Measurements from ENCODE around the gene ARMC12. TPM values are rescaled to one million over a fixed set of nuclear protein-coding genes. Genes with fewer than 3 reads are reported as not detected.

Gene ARMC12
- polyA plus RNA-seq, 2 donors: 0.27 to 0.96 TPM

- 79 to 87% methylated on average over 4 of the region's 4 CpGs for WGBS, 2 donors
- no peaks in the 10 kb centered on the region for H3K36me3 ChIP-seq (ENCODE audit: control insufficient read depth in 2 of 2, insufficient read depth in 2 of 2, low read length in 1 of 2)
- H3K27me3 ChIP-seq (ENCODE audit: control insufficient read depth in 1 of 2, insufficient read depth in 2 of 2, low read length in 2 of 2): no peaks in the 10 kb centered on the region
- peaks cover 0 to 5% of the 10 kb centered on the region in 2 donors for H3K4me1 ChIP-seq (ENCODE audit: control insufficient read depth in 2 of 2, insufficient read depth in 2 of 2, low read length in 1 of 2)
- H3K27ac ChIP-seq (ENCODE audit: low read depth in 2 of 2, low read length in 1 of 2): no peak overlapping the region
- H3K4me3 ChIP-seq (ENCODE audit: low read depth in 1 of 2, low read length in 2 of 2): no peak overlapping the region
- H3K9me3 ChIP-seq (ENCODE audit: control insufficient read depth in 2 of 2, insufficient read depth in 1 of 2, low read depth in 1 of 2, low read length in 1 of 2): no peaks in the 10 kb centered on the region
These were observed 59.4 kb downstream of the ARMC12 start for GRCh38 chr6:35796236-35796635.

- no peaks in the 10 kb centered on the region for H3K27me3 ChIP-seq (ENCODE audit: control insufficient read depth in 1 of 2, insufficient read depth in 2 of 2, low read length in 2 of 2)
- no peaks in the 10 kb centered on the region for H3K9me3 ChIP-seq (ENCODE audit: control insufficient read depth in 2 of 2, insufficient read depth in 1 of 2, low read depth in 1 of 2, low read length in 1 of 2)
- no peak overlapping the region for H3K27ac ChIP-seq (ENCODE audit: low read depth in 2 of 2, low read length in 1 of 2)
- 77 to 79% methylated on average over 8 of the region's 8 CpGs for WGBS, 2 donors
- H3K4me1 ChIP-seq (ENCODE audit: control insufficient read depth in 2 of 2, insufficient read depth in 2 of 2, low read length in 1 of 2): peaks cover 0 to 5% of the 10 kb centered on the region in 2 donors
- H3K4me3 ChIP-seq (ENCODE audit: low read depth in 1 of 2, low read length in 2 of 2): no peak overlapping the region
- H3K36me3 ChIP-seq (ENCODE audit: control insufficient read depth in 2 of 2, insufficient read depth in 2 of 2, low read length in 1 of 2): no peaks in the 10 kb centered on the region
These were observed 61.1 kb downstream of the ARMC12 start for GRCh38 chr6:35797837-35798526.

Other genes starting within 250 kb of the ARMC12 start
- gene TEAD3, start 240.0 kb upstream of the ARMC12 start, polyA plus RNA-seq: 10 to 100 TPM; 28.6 to 29.1 TPM
- gene TULP1, start 224.1 kb upstream of the ARMC12 start, polyA plus RNA-seq: under 1 TPM; 0.08 TPM
- gene FKBP5, start 48.1 kb upstream of the ARMC12 start, polyA plus RNA-seq: 10 to 100 TPM; 32.8 to 45.9 TPM
- gene CLPSL2, start 39.6 kb downstream of the ARMC12 start, polyA plus RNA-seq: not detected
- not detected for gene CLPSL1, start 44.0 kb downstream of the ARMC12 start, polyA plus RNA-seq
- gene CLPS, start 60.3 kb downstream of the ARMC12 start, polyA plus RNA-seq: 1 to 10 TPM in 1 of 2 donors, under 1 TPM in 1; 0.28 to 1.1 TPM
- gene LHFPL5, start 68.3 kb downstream of the ARMC12 start, polyA plus RNA-seq: not detected
- 10 to 100 TPM; 15.2 to 20.2 TPM for gene SRPK1, start 184.1 kb downstream of the ARMC12 start, polyA plus RNA-seq

Measured in esophagus (tissue), 2 donors.